Stimulated activated naive CD4-positive, alpha-beta T cell treated with Interleukin-2 at 50 U/mL for 16 hours (primary cell): ENCODE results near the gene RELA.
"Not testable (repeated sequence)": the region's sequence is repeated elsewhere in the genome, so short reads cannot be mapped to it uniquely, and the experiment has no call there.

Experiments used
- DNase-seq: peaks from one replicate; lab custom pipeline; 2025; lab: John Stamatoyannopoulos, UW

RELA gene

GRCh38 chr11:65672180-65672860 is 9.6 kb upstream of the RELA start:
- no peak for DNase-seq

GRCh38 chr11:65663639-65664200 is 1.0 kb upstream of the RELA start:
- DNase-seq = peak; percentile 56

- no peak for DNase-seq
These were observed 393 bp downstream of the RELA start for GRCh38 chr11:65662247-65662798.

GRCh38 chr11:65661599-65662246 is 993 bp downstream of the RELA start:
- DNase-seq = no peak

GRCh38 chr11:65660908-65661307 is 1.8 kb downstream of the RELA start:
- DNase-seq = not testable (repeated sequence)

GRCh38 chr11:65660038-65660437 is 2.7 kb downstream of the RELA start:
- DNase-seq = no peak

- DNase-seq = no peak
These were observed 4.3 kb downstream of the RELA start for GRCh38 chr11:65658174-65659021.

GRCh38 chr11:65657426-65657825 is 5.3 kb downstream of the RELA start:
- DNase-seq = no peak

- no peak for DNase-seq
These were observed 7.0 kb downstream of the RELA start for GRCh38 chr11:65655570-65656332.

GRCh38 chr11:65654375-65655349 is 8.1 kb downstream of the RELA start:
- DNase-seq = no peak

- DNase-seq = no peak
These were observed 9.2 kb downstream of the RELA start for GRCh38 chr11:65653229-65654225.

- peak; percentile 94 for DNase-seq
These were observed 10.0 kb downstream of the RELA start for GRCh38 chr11:65652511-65653228.

GRCh38 chr11:65651589-65652510 is 10.9 kb downstream of the RELA start:
- DNase-seq = no peak

GRCh38 chr11:65651339-65651588 is 11.5 kb downstream of the RELA start:
- DNase-seq = no peak

- no peak for DNase-seq
These were observed 12.0 kb downstream of the RELA start for GRCh38 chr11:65650547-65651338.

GRCh38 chr11:65649656-65650546 is 12.8 kb downstream of the RELA start:
- DNase-seq = no peak
